KBM-7 (cell line): ENCODE results near the gene HMGCR.
"Not testable (repeated sequence)": the region's sequence is repeated elsewhere in the genome, so short reads cannot be mapped to it uniquely, and the experiment has no call there.

Source experiments
- DNase-seq: peaks from one replicate; pipeline ENCODE4 v3.0.0-alpha.2; 2015
- in situ Hi-C: fragments of 300-500 bp; cut with MboI; formaldehyde crosslinking; loops from 2 replicates; pipeline ENCODE4 v1.14.3; 2020; ENCODE audit warnings: low sequenced_read_pairs, low pct_unique_long_range_greater_than_20kb, mixed read lengths

Gene HMGCR

DNA sequence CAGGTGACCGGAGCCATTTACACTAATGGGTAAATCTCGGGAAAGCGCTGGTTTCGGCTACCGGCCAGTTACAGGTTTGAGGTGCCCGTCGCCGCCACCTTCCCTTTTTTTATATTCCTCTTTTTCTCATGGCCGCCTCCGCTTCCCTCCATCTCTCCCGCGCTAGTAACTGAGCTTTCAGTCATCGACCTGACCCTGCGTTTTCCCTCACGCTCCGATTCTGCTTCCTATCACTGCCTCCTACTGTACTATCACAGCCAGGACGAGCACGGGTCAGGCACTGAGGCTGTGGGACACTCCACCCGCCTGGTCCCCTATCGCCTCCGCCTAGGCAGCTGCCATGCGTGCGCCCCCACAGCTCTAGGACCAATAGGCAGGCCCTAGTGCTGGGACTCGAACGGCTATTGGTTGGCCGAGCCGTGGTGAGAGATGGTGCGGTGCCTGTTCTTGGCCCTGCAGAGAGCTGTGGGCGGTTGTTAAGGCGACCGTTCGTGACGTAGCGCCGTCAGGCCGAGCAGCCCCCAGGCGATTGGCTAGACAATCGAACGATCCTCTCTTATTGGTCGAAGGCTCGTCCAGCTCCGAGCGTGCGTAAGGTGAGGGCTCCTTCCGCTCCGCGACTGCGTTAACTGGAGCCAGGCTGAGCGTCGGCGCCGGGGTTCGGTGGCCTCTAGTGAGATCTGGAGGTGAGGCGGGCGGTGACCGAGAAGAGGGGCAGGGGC is at the start of gene HMGCR:
Gene HMGCR, plus strand, starts transcription at position 606 of the 722 bp plus-strand sequence. CDS start 5,386 bp downstream, outside the sequence.
- in situ Hi-C loops = no loop called here
- peak; percentile 99 for DNase-seq

DNA sequence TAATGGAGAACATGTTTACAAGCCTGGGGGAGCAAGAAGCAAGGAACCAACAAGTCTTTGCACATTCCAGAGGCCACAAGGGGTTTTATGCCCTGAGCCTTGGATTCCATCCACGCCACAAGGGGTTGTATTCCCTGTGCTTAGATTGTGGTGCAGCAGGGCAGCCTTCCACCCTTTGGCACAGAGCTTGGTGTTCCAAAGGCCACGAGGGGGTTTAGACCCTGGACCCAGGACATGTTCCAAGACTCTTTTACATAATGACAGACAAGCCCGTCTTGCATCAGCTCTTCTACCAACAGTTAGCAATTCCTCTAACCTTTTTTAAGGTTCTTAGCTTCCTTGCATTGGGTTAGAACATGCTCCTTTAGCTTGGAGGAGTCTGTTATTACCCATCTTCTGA is 45.2 kb upstream of the HMGCR start:
- in situ Hi-C loops, DNase-seq: not testable (repeated sequence)

DNA sequence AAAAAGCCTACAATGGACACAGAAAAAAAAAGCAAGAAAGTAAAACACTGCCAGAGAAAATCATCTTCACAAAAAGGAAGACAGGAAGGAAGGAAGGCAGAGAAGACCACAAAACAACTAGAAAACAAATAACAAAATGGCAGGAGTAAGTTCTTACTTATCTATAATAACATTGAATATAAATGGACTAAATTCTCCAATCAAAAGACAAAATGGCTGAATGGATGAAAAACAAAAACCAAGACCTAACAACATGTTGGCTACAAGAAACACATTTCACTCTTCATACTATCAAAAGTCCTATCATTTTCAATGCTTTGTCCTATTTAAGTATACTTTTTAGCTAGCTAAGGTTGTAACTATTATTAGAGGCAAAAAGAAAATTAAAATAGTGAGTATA is 36.9 kb upstream of the HMGCR start:
- in situ Hi-C loops = no loop called here
- no peak for DNase-seq

DNA sequence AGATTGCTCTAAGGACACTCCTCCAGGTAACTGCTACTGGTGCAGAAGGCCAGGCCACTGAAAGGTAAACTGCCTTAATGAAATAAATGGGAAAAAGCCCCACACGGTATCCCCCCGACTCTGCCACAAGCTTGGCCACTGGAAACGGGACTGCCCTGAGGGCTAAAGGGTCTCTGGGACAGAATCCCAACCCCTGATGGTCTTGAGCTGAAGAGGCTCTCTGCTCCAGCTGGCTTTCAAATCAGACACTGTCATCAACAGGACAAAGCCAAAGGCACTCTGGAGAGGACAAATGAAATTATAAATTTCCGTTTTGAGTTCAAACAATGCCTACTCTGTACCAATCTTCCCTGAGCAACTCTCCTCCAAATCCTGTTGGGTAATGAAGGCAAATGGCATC is 33.6 kb upstream of the HMGCR start:
- no peak for DNase-seq
- in situ Hi-C loops = no loop called here

DNA sequence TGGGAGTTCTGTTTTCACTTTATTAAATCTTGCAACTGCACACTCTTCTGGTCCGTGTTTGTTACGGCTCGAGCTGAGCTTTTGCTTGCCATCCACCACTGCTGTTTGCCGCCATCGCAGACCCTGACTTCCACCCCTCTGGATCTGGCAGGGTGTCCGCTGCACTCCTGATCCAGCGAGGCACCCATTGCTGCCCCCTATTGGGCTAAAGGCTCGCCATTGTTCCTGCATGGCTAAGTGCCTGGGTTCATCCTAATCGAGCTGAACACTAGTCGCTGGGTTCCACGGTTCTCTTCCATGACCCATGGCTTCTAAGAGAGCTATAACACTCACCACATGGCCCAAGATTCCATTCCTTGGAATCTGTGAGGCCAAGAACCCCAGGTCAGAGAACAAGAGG is 32.5 kb upstream of the HMGCR start:
- DNase-seq, in situ Hi-C loops: not testable (repeated sequence)

DNA sequence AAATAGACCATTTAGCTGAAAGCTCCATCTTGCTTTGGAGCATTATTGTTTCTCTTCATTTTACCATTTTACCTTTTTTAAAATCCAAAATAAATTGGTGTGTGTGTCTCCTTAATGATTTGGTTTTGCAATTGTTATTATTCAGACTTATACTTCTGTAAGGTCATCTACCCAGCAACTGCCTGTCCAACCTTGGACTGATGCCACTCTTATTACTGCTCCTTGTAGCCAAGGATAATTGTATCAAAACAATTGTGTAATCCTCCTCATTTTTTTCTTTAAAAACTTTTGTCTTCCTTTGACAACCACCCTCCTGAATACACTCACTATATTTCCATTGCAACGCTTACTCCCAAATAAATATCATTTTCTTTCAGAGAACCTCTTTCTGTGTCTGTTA is 30.3 kb upstream of the HMGCR start:
- no peak for DNase-seq
- in situ Hi-C loops = no loop called here

DNA sequence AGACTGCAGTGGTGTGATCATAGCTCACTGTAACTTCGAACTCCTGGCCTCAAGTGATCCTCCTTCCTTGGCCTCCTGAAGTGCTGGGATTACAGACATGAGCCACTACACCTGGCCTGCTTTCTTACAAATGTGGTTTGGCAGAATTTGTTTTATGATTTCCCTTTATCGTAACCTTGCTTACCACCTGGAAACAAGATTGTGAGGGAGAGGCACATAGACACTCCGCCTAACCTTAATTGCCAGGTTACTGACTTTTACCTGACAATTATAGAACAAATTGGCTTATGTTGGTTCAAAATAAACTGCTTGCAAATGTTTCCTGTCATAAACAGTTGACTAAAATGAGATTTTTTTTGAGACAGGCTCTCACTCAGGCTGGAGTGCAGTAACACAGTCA is 26.8 kb upstream of the HMGCR start:
- no peak for DNase-seq
- in situ Hi-C loops = no loop called here

DNA sequence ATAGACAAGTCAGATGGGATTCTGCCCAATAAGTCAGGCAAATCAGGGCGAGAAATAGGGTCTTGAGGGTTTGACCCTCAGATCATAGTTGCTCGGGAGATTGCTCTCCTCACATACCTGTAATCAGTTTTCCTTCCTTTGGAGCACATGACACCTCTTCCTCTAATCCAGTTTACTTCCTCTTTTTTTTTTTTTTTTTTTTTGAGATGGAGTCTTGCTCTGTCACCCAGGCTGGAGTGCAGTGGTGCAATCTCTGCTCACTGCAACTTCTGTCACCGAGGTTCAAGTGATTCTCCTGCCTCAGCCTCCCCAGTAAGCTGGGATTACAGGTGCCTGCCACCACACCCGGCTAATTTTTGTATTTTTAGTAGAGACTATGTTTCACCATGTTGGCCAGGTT is 17.9 kb upstream of the HMGCR start:
- in situ Hi-C loops = not testable (repeated sequence)
- peak; percentile 70 for DNase-seq

DNA sequence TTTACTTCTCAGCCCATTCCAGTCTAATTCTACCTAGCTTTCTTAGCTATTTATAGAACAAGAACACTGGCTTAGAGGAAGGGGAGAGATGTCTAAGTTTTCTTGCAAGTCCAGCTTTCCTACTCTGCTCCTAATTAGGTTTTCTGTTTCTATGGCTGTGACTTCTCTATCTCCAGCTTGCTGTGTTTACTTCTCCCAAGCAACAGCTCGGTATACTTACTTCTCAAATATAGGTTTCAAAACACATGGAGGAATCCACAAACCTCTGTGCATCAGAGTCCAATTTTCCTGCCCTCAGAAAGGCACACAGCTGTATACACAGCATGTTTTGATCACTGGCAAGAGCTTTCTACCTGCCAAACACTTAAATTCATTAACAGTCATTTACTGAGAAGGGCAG is 17.4 kb upstream of the HMGCR start:
- DNase-seq = no peak
- in situ Hi-C loops = no loop called here

DNA sequence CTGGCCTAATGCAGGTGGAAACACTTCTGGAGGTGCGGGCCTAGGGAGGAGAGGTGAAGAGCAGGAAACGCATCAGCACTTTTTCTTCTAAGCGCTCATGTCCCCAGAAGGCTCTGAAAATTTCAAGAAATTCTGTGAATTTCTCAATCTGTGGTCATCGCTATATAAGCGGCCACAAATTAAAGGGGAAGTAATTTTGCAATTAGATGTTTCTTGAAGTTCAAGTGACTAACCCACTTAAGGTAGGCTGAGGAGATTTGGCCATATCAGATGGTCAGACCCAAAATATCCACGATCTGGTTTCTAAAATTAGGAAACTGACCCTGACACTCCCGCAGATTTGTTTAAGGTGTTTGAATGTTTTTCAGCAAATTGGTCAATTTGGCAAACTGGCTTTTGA is 16.6 kb upstream of the HMGCR start:
- DNase-seq = peak; percentile 50
- in situ Hi-C loops = no loop called here

DNA sequence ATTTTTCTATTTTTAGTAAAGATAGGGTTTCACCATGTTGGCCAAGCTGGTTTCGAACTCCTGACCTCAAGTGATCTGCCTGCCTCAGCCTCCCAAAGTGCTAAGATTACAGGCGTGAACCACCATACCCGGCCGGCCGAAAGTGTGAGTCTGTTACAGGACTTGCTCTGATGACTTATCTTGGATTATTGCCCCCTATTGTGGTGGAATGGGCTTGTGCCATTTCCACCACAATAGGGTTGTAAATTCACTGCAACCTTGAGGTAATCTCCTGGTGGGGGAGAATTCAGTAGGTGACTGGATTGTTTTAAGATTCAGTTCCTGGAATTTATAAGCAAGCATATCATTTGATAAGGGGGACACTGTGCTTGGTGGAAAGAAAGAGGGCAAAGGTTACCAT is 15.0 kb upstream of the HMGCR start:
- DNase-seq = no peak
- in situ Hi-C loops = no loop called here

DNA sequence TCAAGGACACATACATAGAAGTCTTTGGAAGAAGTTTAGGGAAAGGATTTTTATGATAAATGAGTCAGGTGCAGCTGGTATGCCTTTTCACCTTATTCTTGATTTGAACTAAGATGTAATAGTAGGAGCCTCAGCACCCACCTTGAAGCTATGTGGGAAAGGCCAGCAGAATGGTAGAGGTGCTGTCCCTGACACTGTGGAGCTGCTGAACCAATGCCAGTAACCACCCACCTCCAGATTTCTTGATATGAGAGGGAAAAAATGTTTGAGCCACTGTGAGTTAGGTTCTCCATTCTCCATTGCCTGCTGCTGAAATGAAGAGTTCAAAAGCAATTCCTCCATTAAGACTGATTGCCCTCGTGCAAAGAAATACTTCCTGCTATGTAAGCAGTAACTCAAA is 12.2 kb upstream of the HMGCR start:
- in situ Hi-C loops = no loop called here

DNA sequence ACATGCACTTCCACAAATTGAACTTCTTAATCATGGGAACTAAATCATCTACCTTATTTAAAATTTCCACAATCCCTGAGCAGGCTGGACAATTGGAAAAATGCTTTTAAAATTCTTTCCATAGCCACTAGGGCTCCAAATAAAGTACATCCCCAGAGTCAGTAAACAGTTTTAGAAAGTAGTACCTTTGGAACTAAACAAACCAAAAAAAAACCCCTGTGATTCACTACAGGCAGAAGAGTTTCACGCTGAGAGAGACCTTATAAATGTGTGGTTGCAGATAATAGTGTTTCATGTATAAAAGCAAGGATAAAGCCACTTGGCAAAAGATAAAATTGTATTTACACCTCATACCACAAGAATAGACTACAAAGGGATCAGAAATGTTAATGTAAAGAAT is 11.8 kb upstream of the HMGCR start:
- DNase-seq = no peak
- in situ Hi-C loops = no loop called here

More for the DNA sequence above, 12.2 kb upstream of the HMGCR start:
- DNase-seq = no peak

DNA sequence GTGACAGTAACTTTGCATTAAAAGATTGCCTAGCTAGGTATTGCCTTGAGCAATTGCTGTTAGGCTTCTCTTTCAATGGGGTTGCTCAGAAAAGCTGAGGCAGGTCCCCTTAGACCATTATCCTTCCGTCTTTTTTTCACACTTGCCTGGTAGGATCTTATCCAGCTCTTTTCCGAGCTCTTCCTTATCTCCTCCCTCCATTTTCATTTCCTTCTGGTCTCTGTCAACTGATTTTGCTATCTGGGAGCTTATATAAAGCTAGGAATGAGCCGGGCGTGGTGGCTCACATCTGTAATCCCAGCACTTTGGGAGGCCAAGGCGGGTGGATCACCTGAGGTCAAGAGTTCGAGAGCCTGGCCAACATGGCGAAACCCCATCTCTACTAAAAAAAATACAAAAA is 6.6 kb upstream of the HMGCR start:
- in situ Hi-C loops = no loop called here
- DNase-seq = no peak

DNA sequence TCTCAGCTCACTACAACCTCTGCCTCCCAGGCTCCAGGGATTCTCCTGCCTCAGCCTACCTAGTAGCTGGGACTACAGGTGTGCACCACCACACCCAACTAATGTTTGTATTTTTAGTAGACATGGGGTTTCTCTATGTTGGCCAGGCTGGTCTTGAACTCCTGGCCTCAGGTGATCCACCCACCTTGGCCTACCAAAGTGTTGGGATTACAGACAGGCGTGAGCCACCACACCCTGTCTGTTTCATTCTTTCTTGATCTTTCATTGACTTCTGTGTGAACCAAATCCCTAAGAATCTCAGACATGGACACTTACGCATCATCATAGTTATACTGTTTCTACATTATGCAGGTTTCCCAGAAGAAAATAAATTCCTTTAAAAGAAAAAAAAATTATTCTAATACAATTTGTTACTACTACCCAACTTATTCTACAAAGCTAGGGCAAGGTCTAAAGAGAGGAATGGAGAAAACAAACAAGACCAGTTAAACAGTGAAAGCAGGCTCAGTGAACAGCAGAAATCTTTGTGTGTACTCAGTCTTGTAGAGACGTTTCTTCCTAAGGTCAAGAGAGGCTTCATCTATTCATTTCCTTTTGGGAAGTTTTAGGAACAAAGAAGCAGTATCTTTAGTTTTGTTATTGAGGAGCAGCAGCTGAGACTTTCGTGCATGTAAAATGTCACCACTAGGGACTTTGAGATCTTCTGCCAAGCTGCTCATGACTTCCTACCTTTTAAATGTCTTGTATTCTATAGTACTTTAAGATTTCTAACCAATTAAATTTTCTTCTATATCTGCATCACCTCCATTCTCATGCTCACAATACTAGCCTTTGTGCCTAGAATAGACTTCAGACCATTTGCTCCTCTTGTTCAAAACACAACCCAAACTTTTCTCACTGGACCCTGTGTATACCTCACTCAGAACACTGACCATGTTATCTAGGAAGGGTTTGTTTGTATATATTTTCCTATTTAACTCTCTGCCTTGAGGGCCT is 5.6 kb upstream of the HMGCR start:
- peak; percentile 4 for DNase-seq
- in situ Hi-C loops = no loop called here

DNA sequence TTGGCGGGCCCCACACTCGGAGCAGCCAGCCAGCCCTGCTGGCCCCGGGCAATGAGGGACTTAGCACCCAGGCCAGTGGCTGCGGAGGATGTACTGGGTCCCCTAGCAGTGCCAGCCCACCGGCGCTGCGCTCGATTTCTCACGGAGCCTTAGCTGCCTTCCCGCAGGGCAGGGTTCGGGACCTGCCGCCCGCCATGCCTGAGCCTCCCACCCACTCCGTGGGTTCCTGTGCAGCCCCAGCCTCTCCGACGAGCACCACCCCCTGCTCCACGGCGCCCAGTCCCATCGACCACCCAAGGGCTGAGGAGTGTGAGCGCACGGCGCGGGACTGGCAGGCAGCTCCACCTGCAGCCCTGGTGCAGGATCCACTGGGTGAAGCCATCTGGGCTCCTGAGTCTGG is 3.3 kb upstream of the HMGCR start:
- DNase-seq, in situ Hi-C loops: not testable (repeated sequence)

DNA sequence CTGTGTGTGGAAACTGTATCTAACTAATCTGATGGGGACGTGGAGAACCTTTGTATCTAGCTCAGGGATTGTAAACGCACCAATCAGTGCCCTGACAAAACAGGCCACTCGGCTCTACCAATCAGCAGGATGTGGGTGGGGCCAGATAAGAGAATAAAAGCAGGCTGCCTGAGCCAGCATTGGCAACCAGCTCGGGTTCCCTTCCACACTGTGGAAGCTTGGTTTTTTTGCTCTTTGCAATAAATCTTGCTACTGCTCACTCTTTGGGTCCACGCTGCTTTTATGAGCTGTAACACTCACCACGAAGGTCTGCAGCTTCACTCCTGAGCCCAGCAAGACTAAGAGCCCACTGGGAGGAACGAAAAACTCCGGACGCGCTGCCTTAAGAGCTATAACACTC is 2.6 kb upstream of the HMGCR start:
- in situ Hi-C loops, DNase-seq: not testable (repeated sequence)

DNA sequence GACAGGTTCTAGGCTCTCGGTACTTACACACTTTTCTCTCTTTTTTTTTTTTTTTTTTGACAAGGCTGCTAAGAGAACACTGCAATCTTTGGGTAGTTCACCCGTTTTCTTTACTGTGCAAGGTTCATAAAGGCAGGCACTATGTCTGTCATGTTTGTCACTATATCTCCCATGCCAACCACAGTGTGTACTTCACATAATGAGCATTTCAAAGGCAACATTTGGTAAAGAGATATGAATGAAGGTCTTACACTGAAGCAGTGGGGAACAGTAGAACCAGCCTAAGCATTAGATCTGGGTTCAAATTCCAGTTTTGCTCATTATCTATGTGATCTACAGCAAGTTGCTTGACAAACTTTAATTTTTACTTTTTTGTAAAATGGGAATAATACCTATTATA is 1.5 kb upstream of the HMGCR start:
- in situ Hi-C loops = no loop called here
- DNase-seq = no peak

DNA sequence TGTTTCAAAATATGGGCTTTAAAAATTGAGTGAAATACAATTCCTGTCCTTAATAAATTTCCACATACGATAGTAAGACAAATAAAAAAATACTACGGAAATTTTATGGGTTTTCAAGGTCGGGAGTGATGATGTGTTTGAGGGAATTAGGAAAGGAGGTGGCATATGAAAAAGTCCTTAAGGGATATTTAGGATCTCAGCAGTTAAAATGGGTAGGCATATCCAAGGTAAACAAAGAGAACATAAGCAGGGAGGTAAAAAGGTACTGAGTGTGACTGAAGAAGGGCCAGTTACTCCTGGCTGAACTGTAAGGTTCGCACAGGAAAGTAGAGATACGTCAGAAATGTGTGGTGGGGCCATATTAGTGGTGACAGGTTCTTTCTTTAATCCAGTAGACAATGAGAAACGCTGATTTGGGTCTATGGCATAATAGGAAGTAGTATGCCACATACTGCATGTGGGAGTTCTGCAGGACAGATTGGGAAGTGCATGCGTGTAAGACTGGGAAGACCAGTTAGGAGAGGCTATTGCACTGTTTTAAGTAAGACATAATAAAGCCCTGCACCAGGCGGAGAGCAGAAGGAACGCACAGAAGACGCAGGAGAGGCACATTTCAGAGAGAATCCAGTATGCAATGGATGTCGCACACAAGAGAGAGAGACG is 937 bp upstream of the HMGCR start:
- in situ Hi-C loops = no loop called here
- DNase-seq = no peak
